Upper lobe of left lung (tissue), 6 donors: ENCODE data around the gene ZNF436. TPM values are rescaled to one million over a fixed set of nuclear protein-coding genes. Genes with fewer than 3 reads are reported as not detected.
A peak's percentile ranks its signal among the peaks of the same experiment; 100 is the strongest.

ENCODE experiments used
- ATAC-seq, 2 donors: fragments of 200-7000 bp; cut with Tn5 transposase; one replicate each; pipeline ENCODE4 v1.9.1; 2022; ENCODE audit warnings: mild to moderate bottlenecking in 2 of 2, moderate library complexity in 2 of 2; ENCODE audit not compliant: low FRiP score in 2 of 2
- DNase-seq, 2 donors: peaks; one replicate each; pipeline ENCODE4 v3.0.0-alpha.2; 2019 to 2020
- H3K27ac ChIP-seq, 4 donors: fragments of 200-600 bp; sonication (generic); one replicate each; pipeline ENCODE4 v1.5.1; 2016 to 2019
- H3K27me3 ChIP-seq, 4 donors: fragments of 200-600 bp; sonication (generic); one replicate each; pipeline ENCODE4 v1.5.1; 2017 to 2019
- H3K36me3 ChIP-seq, 4 donors: fragments of 200-600 bp; sonication (generic); one replicate each; pipeline ENCODE4 v1.5.1; 2016 to 2019
- H3K4me1 ChIP-seq, 4 donors: fragments of 200-600 bp; sonication (generic); one replicate each; pipeline ENCODE4 v1.5.1; 2018 to 2019
- H3K4me3 ChIP-seq, 4 donors: fragments of 200-600 bp; sonication (generic); one replicate each; pipeline ENCODE4 v1.5.1; 2017 to 2019; ENCODE audit warnings: mild to moderate bottlenecking in 2 of 4, moderate library complexity in 1 of 4
- H3K9me3 ChIP-seq, 4 donors: fragments of 200-600 bp; sonication (generic); one replicate each; pipeline ENCODE4 v1.5.1; 2018 to 2019
- EP300 ChIP-seq, 4 donors: sonication (generic); formaldehyde crosslinking; IDR thresholded peaks; one replicate each; pipeline ENCODE4 v1.5.1; 2017; ENCODE audit warnings: antibody characterized with exemption in 4 of 4, control low read depth in 2 of 4
- POLR2A ChIP-seq, 4 donors: fragments of 450-650 bp; IDR thresholded peaks; one replicate each; pipeline ENCODE4 v1.5.1; 2016 to 2017; ENCODE audit warnings: antibody characterized with exemption in 4 of 4, mild to moderate bottlenecking in 2 of 4
- POLR2AphosphoS5 ChIP-seq, 2 donors: sonication (generic); formaldehyde crosslinking; IDR thresholded peaks; one replicate each; pipeline ENCODE4 v1.5.1; 2017; ENCODE audit warnings: antibody characterized with exemption in 2 of 2
- WGBS, 2 donors: methylation state at CpG; one replicate each; pipeline ENCODE4 v1.1.5; 2017 to 2018; 5-methylcytosine and 5-hydroxymethylcytosine counted together
- total RNA-seq, 6 donors: library from RNA; depleted of rRNA in 4 of 6; stranded (reverse); fragments of >200 nt in 4 of 6; gene quantifications; one replicate each; pipeline versions ENCODE4 v1.1.0 to v1.2.1, GENCODE V29; 2016 to 2021
- TF ChIP-seq, protein P1 (sequence below), 6 experiments: fragments of 450-650 bp in 4 of 6; fragments of 200-600 bp in 2 of 6; sonication (generic) in 2 of 6; IDR thresholded peaks; one replicate each; pipeline ENCODE4 v1.5.1; 2016 to 2019; ENCODE audit warnings: antibody characterized with exemption in 6 of 6
- donor health status: DM: no; HTN: no; CAD: no; lungs with moderate emphysema.
- donor health status: DM: no; HTN: yes; CAD: no; lungs with severe emphysema.

Gene ZNF436
- total RNA-seq, 6 donors from 2014 or later, result 5.5 to 11.3 (median 8.2) TPM

DNA sequence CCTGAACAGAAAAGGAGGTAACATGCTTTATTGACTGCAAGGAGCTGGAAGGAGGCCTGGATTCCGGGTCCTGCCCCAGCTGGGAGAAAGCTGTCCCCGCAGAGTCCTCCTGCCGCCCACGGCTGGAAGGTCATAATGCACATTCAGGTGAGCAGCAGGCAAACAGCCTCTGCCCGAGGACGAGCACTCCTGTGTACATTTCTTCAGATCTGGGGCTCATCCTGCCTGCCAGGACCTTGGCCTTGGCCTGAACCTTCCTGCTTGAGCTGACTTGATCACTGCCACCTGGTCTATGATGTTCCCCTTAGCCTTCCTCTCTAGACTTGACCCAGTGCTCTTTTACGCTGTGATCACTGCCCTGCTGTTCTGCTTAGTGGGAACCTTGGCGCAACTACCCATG, 17.9 kb upstream of the ZNF436 start:
- 93% methylated on average over 4 to 8 of the region's 8 CpGs for WGBS, 2 donors
- H3K27me3 ChIP-seq, result no peaks in the 10 kb centered on the region
- H3K4me1 ChIP-seq, result peaks cover 4 to 21% (median 17%) of the 10 kb centered on the region in 4 donors
- peaks cover 0 to 3% (median 0%) of the 10 kb centered on the region in 4 donors for H3K36me3 ChIP-seq
- no peak overlapping the region for H3K4me3 ChIP-seq
- no peak for ATAC-seq
- peak in 1 of 2 donors; percentile 18 for DNase-seq
- H3K27ac ChIP-seq, result no peak overlapping the region
- TF ChIP-seq EP300 (IDR thresholded peaks at IDR 0.05) (no peak), POLR2A (IDR thresholded peaks at IDR 0.05) (no peak), POLR2AphosphoS5 (IDR thresholded peaks at IDR 0.05) (no peak)
- TF ChIP-seq, protein P1, sequence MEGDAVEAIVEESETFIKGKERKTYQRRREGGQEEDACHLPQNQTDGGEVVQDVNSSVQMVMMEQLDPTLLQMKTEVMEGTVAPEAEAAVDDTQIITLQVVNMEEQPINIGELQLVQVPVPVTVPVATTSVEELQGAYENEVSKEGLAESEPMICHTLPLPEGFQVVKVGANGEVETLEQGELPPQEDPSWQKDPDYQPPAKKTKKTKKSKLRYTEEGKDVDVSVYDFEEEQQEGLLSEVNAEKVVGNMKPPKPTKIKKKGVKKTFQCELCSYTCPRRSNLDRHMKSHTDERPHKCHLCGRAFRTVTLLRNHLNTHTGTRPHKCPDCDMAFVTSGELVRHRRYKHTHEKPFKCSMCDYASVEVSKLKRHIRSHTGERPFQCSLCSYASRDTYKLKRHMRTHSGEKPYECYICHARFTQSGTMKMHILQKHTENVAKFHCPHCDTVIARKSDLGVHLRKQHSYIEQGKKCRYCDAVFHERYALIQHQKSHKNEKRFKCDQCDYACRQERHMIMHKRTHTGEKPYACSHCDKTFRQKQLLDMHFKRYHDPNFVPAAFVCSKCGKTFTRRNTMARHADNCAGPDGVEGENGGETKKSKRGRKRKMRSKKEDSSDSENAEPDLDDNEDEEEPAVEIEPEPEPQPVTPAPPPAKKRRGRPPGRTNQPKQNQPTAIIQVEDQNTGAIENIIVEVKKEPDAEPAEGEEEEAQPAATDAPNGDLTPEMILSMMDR (IDR thresholded peaks at IDR 0.05), result no peak
- no peaks in the 10 kb centered on the region for H3K9me3 ChIP-seq

DNA sequence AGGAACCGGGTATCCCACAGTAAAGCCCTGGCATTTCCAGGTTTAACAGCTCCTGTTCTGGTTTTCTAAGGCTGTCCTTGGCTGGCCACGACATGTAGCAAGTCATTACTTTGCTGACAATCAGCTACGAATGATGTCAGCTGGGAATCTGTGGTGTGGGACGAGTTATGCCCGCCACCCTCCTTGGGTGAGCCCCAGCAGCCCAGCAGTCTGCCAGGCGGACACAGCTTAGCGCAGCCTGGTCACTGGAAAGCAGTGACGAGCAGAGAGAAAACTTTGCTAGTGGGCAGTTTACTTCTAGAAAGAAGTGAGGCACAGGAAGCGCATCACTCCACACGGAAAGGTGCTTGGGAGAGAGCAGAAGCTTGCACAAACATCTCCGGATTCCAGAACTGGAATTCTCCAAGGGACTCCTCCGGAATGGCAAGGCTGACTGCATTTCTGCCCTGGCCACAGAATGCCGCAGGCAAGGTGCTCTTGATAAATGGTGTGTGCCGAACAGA, 15.5 kb upstream of the ZNF436 start:
- TF ChIP-seq, protein P1 (IDR thresholded peaks at IDR 0.05), result no peak
- TF ChIP-seq EP300 (IDR thresholded peaks at IDR 0.05), result no peak
- TF ChIP-seq POLR2AphosphoS5 (IDR thresholded peaks at IDR 0.05), result no peak
- no peak for TF ChIP-seq POLR2A (IDR thresholded peaks at IDR 0.05)
- WGBS, 2 donors, result 71 to 81% methylated on average over 14 of the region's 14 CpGs
- H3K27ac ChIP-seq, result peak overlapping the region in 1 of 4 donors; percentile 54

DNA sequence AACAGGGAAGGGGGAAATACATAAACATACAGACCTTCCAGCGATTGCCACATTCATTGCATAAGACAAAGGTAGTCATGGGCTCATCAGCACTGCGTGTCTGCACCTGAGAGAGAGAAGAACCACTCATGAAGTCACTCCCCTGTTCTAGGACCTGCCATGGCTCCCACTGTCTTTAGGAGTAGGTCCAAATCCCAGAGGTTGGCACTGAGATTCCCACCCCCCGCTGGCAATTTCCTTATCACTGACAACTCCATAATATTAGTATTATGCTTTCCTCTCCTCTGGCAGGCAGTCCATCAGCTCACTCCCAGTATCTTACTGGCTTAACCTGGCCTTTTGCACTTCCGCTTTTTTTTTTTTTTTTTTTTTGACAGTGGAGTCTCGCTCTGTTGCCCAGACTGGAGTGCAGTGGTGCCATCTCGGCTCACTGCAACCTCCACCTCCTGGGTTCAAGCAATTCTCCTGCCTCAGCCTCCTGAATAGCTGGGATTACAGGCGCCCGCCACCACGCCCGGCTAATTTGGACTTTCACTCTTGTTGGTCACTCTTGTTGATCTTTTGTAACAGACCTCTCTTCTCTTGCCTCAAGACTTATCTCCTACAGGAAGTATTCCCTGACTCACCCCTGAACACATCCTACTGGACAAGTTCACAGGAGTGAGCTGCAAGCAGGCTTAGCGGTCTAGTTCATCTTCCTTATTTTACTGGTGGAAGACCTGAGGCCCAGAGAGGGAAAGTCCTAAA, 14.8 kb upstream of the ZNF436 start:
- DNase-seq (no peak), ATAC-seq (no peak)
- TF ChIP-seq, protein P1 (IDR thresholded peaks at IDR 0.05), result no peak
- TF ChIP-seq EP300 (IDR thresholded peaks at IDR 0.05), result no peak
- TF ChIP-seq POLR2AphosphoS5 (IDR thresholded peaks at IDR 0.05), result no peak
- no peak for TF ChIP-seq POLR2A (IDR thresholded peaks at IDR 0.05)
- H3K4me1 ChIP-seq, result peaks cover 4 to 21% (median 17%) of the 10 kb centered on the region in 4 donors
- peaks cover 0 to 3% (median 0%) of the 10 kb centered on the region in 4 donors for H3K36me3 ChIP-seq
- no peaks in the 10 kb centered on the region for H3K9me3 ChIP-seq
- no peak overlapping the region for H3K4me3 ChIP-seq
- 53 to 67% methylated on average over 11 of the region's 11 CpGs for WGBS, 2 donors
- H3K27ac ChIP-seq, result peak overlapping the region in 2 of 4 donors; percentile 43 to 54
- H3K27me3 ChIP-seq, result no peaks in the 10 kb centered on the region

More for the DNA sequence above, 15.5 kb upstream of the ZNF436 start:
- DNase-seq, result peak in 1 of 2 donors; percentile 29
- no peak for ATAC-seq
- Histone ChIP-seq H3K9me3 (no peaks in the 10 kb centered on the region), H3K4me1 (peaks cover 4 to 21% (median 17%) of the 10 kb centered on the region in 4 donors), H3K27me3 (no peaks in the 10 kb centered on the region), H3K36me3 (peaks cover 0 to 3% (median 0%) of the 10 kb centered on the region in 4 donors), H3K4me3 (no peak overlapping the region)

DNA sequence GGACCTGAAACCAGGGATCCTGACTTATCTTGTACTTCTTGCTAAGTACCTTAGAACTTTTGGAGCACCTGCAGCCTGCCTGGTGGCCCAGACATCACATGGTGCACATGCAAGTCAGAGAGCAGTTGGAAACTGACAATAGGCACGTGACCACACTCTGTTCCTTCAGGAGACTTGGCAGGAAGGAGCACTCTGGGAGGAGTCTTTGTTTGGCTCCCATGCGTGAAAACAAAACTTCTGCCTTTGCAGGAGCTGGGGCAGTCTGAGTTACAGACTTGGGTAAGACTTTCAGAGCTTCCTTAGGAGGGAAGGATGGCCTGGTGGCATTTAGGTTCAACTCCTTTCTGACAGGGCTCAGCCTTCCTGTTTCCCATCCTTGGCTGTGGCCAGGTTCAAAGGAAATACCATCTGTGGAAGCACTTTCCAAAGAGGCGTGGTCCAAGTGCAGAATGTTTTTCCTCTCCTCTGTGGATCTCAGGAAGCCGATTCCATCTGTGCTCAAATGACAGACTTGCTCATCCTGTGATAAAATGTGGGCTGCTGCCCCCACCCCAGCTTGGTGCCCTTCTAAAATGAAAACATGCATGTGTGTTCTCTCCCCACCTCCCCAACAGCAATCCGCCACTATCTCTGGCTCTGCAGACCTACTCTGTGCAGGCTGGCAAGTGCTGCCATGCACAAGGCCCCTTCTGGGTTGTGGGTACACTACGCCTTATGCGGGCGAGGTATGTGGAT, 14.1 kb upstream of the ZNF436 start:
- TF ChIP-seq, protein P1 (IDR thresholded peaks at IDR 0.05), result no peak
- no peak for TF ChIP-seq EP300 (IDR thresholded peaks at IDR 0.05)
- no peak for TF ChIP-seq POLR2A (IDR thresholded peaks at IDR 0.05)
- no peak for DNase-seq
- H3K4me1 ChIP-seq, result peaks cover 4 to 21% (median 19%) of the 10 kb centered on the region in 4 donors
- peak overlapping the region in 2 of 4 donors; percentile 27 to 43 for H3K27ac ChIP-seq
- 60% methylated on average over 6 to 8 of the region's 8 CpGs for WGBS, 2 donors
- H3K36me3 ChIP-seq, result peaks cover 0 to 3% (median 0%) of the 10 kb centered on the region in 4 donors
- H3K4me3 ChIP-seq, result no peak overlapping the region
- no peaks in the 10 kb centered on the region for H3K27me3 ChIP-seq
- no peak for ATAC-seq
- no peaks in the 10 kb centered on the region for H3K9me3 ChIP-seq
